Activated B cell treated with CpG ODN at 0.5 μM for 24 hours (primary cell): ENCODE results near the gene HSPB2. TPM values are rescaled to one million over a fixed set of nuclear protein-coding genes. Genes with fewer than 3 reads are reported as not detected.

Experiments used
- ATAC-seq: fragments of 200-7000 bp; cut with Tn5 transposase; one replicate; pipeline ENCODE4 v1.10.0; 2021; ENCODE audit warnings: low read depth, mild to moderate bottlenecking, moderate library complexity
- CTCF ChIA-PET: fragments of 350-600 bp; sonication (Branson Sonifier 250); formaldehyde crosslinking; loops from one replicate; lab custom pipeline; 2021; ENCODE audit warnings: antibody characterized with exemption; lab: Charles Lee
- POLR2A ChIA-PET: fragments of 350-600 bp; sonication (Branson Sonifier 250); formaldehyde crosslinking; loops from one replicate; lab custom pipeline; 2021; ENCODE audit warnings: antibody characterized with exemption; lab: Charles Lee
- DNase-seq: peaks from one replicate; pipeline ENCODE4 v3.0.0; 2022
- H3K27ac Mint-ChIP-seq: one replicate; pipeline ENCODE4 v1.8.0; 2020; ENCODE audit warnings: mixed read lengths
- H3K27me3 Mint-ChIP-seq: one replicate; pipeline ENCODE4 v1.8.0; 2021; ENCODE audit warnings: mixed read lengths
- H3K36me3 Mint-ChIP-seq: one replicate; pipeline ENCODE4 v1.8.0; 2021; ENCODE audit warnings: low read depth, mixed read lengths
- H3K4me1 Mint-ChIP-seq: one replicate; pipeline ENCODE4 v1.8.0; 2021; ENCODE audit warnings: mixed read lengths
- H3K4me3 Mint-ChIP-seq: one replicate; pipeline ENCODE4 v1.8.0; 2020; ENCODE audit warnings: mild to moderate bottlenecking, mixed read lengths
- H3K9me3 Mint-ChIP-seq: one replicate; pipeline ENCODE4 v1.8.0; 2020; ENCODE audit warnings: mixed read lengths
- CTCF ChIP-seq: fragments of 200-600 bp; IDR thresholded peaks from one replicate; pipeline ENCODE4 v1.8.0; 2022; ENCODE audit warnings: antibody characterized with exemption, mild to moderate bottlenecking
- intact Hi-C: fragments of 100-400 bp; cut with micrococcal nuclease; formaldehyde crosslinking; loops from one replicate; pipeline ENCODE4 v1.15.1; 2024
- total RNA-seq: library from RNA; stranded (reverse); gene quantifications from 2 replicates; pipeline ENCODE4 v1.2.3, GENCODE V29; 2022

HSPB2 gene
- total RNA-seq, 1 donor from 2014 or later: not detected

- no peak for DNase-seq
- Mint-ChIP-seq H3K27ac (no peak within 1 kb of the TSS), H3K4me3 (no peak within 1 kb of the TSS), H3K9me3 (no peaks in the 10 kb centered on the region), H3K36me3 (no peaks in the 10 kb centered on the region), H3K27me3 (peaks cover 53% of the 10 kb centered on the region), H3K4me1 (no peaks in the 10 kb centered on the region)
- intact Hi-C loops: no loop called here
- ChIA-PET POLR2A (no interaction called here), CTCF (no interaction called here)
- TF ChIP-seq CTCF: no peak
- ATAC-seq: no peak
Observed at GRCh38 chr11:111911563-111912401, 752 bp upstream of the HSPB2 start, which contains the start of gene CRYAB. Gene CRYAB (minus strand): TSS chr11:111911770. CDS start chr11:111911724, 46 bp downstream.

DNA sequence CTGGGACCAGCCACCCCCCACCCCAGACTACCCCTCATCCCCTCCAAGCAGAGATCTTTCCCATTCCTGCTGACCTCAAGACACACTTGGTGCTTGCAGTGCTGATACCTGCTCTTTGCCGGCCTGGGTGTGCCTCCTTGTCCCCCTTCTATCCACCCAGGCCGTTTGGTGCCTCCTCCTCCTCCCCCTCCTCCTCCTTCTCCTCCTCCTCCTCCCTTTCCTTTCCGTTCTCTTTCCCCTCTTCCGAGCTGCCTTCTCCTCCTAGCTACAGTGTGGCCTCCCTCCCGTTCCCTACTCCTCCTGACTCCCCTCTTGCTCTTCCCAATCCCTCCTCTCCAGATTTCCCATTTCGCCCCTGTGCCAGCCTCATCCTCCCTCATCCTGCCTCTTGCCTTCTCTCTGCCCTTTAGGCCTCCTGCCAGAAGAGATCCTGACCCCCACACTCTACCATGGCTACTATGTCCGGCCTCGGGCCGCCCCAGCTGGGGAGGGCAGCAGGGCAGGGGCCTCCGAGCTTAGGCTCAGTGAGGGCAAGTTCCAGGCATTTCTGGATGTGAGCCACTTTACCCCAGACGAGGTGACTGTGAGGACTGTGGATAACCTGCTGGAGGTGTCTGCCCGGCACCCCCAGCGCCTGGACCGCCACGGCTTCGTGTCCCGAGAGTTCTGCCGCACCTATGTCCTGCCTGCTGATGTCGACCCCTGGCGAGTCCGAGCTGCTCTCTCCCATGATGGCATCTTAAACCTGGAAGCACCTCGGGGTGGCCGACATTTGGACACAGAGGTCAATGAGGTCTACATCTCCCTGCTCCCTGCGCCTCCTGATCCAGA, 712 bp downstream of the HSPB2 start:
- no peaks in the 10 kb centered on the region for H3K4me1 Mint-ChIP-seq
- no peak overlapping the region for H3K4me3 Mint-ChIP-seq
- intact Hi-C loops: no loop called here
- peaks cover 58% of the 10 kb centered on the region for H3K27me3 Mint-ChIP-seq
- H3K36me3 Mint-ChIP-seq: no peaks in the 10 kb centered on the region
- H3K27ac Mint-ChIP-seq: no peak overlapping the region
- DNase-seq (no peak), ATAC-seq (no peak)
- CTCF ChIA-PET: no interaction called here
- no peak for TF ChIP-seq CTCF
- POLR2A ChIA-PET: interaction anchor here (0.5 kb wide), 1 partner anchor 135 kb away, joined by 9 read pairs; no protein-coding TSS in a partner anchor
- H3K9me3 Mint-ChIP-seq: no peaks in the 10 kb centered on the region

- Mint-ChIP-seq H3K4me3 (no peak overlapping the region), H3K27me3 (peaks cover 55% of the 10 kb centered on the region), H3K36me3 (no peaks in the 10 kb centered on the region), H3K4me1 (no peaks in the 10 kb centered on the region), H3K9me3 (no peaks in the 10 kb centered on the region), H3K27ac (no peak overlapping the region)
- POLR2A ChIA-PET: interaction anchor here (1.2 kb wide), 1 partner anchor 13 kb away, joined by 3 read pairs; no protein-coding TSS in a partner anchor
- DNase-seq (no peak), ATAC-seq (no peak)
- TF ChIP-seq CTCF: no peak
- intact Hi-C loops: no loop called here
- CTCF ChIA-PET: no interaction called here
Observed at GRCh38 chr11:111913997-111914396, 1.5 kb downstream of the HSPB2 start.

DNA sequence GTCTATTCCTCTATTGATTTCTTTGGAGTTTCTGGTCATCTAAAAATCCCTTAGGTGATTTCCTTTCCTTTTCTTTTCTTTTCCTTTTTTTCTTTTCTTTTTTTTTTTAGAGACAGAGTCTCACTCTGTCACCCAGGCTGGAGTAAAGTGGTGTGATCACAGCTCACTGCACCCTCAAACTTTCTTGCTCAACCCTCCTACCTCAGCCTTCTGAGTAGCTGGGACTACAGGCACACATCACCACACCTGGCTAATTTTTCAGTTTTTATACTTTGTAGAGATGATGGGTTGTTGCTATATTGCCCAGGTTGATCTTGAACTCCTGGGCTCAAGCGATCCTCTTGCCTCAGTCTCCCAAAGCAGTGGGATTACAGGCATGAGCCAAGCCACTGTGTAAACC, 4.2 kb downstream of the HSPB2 start:
- no peak for TF ChIP-seq CTCF
- H3K9me3 Mint-ChIP-seq: no peaks in the 10 kb centered on the region
- intact Hi-C loops: no loop called here
- H3K27me3 Mint-ChIP-seq: peaks cover 44% of the 10 kb centered on the region
- H3K4me3 Mint-ChIP-seq: no peak overlapping the region
- DNase-seq: no peak
- POLR2A ChIA-PET: no interaction called here
- no peak for ATAC-seq
- H3K4me1 Mint-ChIP-seq: no peaks in the 10 kb centered on the region
- no peak overlapping the region for H3K27ac Mint-ChIP-seq
- CTCF ChIA-PET: no interaction called here
- no peaks in the 10 kb centered on the region for H3K36me3 Mint-ChIP-seq

- Mint-ChIP-seq H3K4me1 (no peaks in the 10 kb centered on the region), H3K4me3 (no peak overlapping the region), H3K27me3 (peaks cover 39% of the 10 kb centered on the region), H3K36me3 (no peaks in the 10 kb centered on the region), H3K9me3 (no peaks in the 10 kb centered on the region), H3K27ac (no peak overlapping the region)
- TF ChIP-seq CTCF: no peak
- DNase-seq (no peak), ATAC-seq (no peak)
- ChIA-PET CTCF (no interaction called here), POLR2A (no interaction called here)
- intact Hi-C loops: no loop called here
Observed at GRCh38 chr11:111917312-111917711, 4.8 kb downstream of the HSPB2 start.
